Left lung (tissue), 10 donors: Measurements from ENCODE around the gene PLCH1. TPM values are rescaled to one million over a fixed set of nuclear protein-coding genes. Genes with fewer than 3 reads are reported as not detected.

ENCODE experiments used
- ATAC-seq: fragments of 200-7000 bp; cut with Tn5 transposase; one replicate; pipeline ENCODE4 v1.9.1; 2020; ENCODE audit warnings: moderate library complexity
- DNase-seq, 4 donors: peaks; one replicate each; pipeline ENCODE4 v3.0.0-alpha.2; 2013 to 2020
- H3K27ac ChIP-seq, 2 donors: fragments of 200-600 bp; sonication (generic) in 1 of 2; one replicate each; pipeline versions ENCODE4 v1.5.0 to v1.8.0; 2020 to 2021
- H3K27me3 ChIP-seq, 2 donors: fragments of 200-600 bp; sonication (generic) in 1 of 2; one replicate each; pipeline versions ENCODE4 v1.5.0 to v1.8.0; 2020 to 2021
- H3K36me3 ChIP-seq, 2 donors: fragments of 200-600 bp; sonication (generic) in 1 of 2; one replicate each; pipeline versions ENCODE4 v1.5.0 to v1.8.0; 2020 to 2021
- H3K4me1 ChIP-seq, 2 donors: fragments of 200-600 bp; one replicate each; pipeline ENCODE4 v1.8.0; 2021
- H3K4me3 ChIP-seq, 2 donors: fragments of 200-600 bp; sonication (generic) in 1 of 2; one replicate each; pipeline versions ENCODE4 v1.5.0 to v1.8.0; 2020 to 2021; ENCODE audit warnings: mild to moderate bottlenecking in 1 of 2
- H3K9me3 ChIP-seq, 2 donors: fragments of 200-600 bp; sonication (generic) in 1 of 2; one replicate each; pipeline versions ENCODE4 v1.5.0 to v1.8.0; 2020 to 2021
- intact Hi-C, 2 donors: fragments of 100-400 bp; cut with DNase I; formaldehyde crosslinking; loops; one replicate each; pipeline versions ENCODE4 v1.11.2 to v1.14.2; 2022
- polyA plus RNA-seq, 6 donors: library from polyadenylated mRNA; unstranded; fragments of 120-200 nt; gene quantifications; one replicate each; pipeline ENCODE4 v1.2.1, GENCODE V29; 2013; ENCODE audit not compliant: insufficient read length in 6 of 6
- total RNA-seq, 2 donors: library from RNA; stranded (reverse); fragmentation: NEBNext Ultra II Directional; extraction: Animal tissue kit (Norgen Biotek cat#: 25700); gene quantifications; one replicate each; pipeline ENCODE4 v1.2.1, GENCODE V29; 2021
- TF ChIP-seq, protein P1 (sequence below), 2 donors: fragments of 200-600 bp; sonication (generic) in 1 of 2; IDR thresholded peaks; one replicate each; pipeline versions ENCODE4 v1.5.0 to v1.8.0; 2021; ENCODE audit warnings: antibody characterized with exemption in 2 of 2
- donor health status: DM: no; HTN: yes; CAD: no.
- donor health status: DM: no; HTN: no; CAD: no.

PLCH1 gene
- total and polyA plus RNA-seq, 8 donors, result 8.5 to 33.8 (median 23.7) TPM

DNA sequence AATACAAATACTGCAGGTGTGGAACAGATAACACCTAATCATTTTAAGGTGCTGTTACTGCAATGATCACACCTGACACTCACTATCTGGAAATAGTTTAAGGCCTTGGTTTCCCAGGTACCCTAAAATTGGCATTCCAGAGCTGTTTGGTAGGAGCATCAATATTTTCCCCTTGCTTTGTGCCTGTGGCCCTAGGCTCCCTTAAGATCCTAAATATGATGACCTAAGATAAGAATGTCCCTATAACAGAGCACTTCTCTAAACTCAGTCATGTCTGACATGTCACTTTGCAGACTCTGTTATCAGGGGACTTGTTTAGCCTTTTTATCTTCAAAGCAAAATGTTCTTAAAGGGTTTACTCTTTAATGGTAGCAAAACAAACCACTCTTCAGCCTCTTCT is 335.5 kb downstream of the PLCH1 start:
- Histone ChIP-seq H3K4me3 (no peak overlapping the region), H3K27me3 (no peaks in the 10 kb centered on the region), H3K4me1 (no peaks in the 10 kb centered on the region), H3K36me3 (no peaks in the 10 kb centered on the region), H3K9me3 (no peaks in the 10 kb centered on the region), H3K27ac (no peak overlapping the region)
- no peak for ATAC-seq
- TF ChIP-seq, protein P1, sequence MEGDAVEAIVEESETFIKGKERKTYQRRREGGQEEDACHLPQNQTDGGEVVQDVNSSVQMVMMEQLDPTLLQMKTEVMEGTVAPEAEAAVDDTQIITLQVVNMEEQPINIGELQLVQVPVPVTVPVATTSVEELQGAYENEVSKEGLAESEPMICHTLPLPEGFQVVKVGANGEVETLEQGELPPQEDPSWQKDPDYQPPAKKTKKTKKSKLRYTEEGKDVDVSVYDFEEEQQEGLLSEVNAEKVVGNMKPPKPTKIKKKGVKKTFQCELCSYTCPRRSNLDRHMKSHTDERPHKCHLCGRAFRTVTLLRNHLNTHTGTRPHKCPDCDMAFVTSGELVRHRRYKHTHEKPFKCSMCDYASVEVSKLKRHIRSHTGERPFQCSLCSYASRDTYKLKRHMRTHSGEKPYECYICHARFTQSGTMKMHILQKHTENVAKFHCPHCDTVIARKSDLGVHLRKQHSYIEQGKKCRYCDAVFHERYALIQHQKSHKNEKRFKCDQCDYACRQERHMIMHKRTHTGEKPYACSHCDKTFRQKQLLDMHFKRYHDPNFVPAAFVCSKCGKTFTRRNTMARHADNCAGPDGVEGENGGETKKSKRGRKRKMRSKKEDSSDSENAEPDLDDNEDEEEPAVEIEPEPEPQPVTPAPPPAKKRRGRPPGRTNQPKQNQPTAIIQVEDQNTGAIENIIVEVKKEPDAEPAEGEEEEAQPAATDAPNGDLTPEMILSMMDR (IDR thresholded peaks at IDR 0.05), result no peak
- no peak for DNase-seq
- intact Hi-C loops, result no loop called here

DNA sequence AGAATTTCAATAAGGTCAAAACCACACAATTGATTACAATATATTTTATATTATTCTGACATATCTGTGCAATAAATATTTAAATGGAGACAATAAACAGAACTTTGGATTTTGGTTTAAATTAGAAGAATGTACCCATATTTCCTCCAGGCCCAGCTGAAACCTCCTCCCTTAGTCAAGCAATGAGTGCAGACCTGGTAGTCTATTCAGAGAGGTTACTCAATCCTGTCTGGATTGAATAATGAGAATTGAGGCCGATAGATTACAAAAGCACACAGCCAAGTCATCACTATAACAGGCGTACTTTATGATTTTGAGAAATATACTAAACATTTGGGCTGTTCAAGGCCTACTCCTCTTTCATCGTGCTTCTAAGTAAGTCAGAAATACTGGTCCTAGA is 336.9 kb downstream of the PLCH1 start:
- TF ChIP-seq, protein P1 (IDR thresholded peaks at IDR 0.05), result no peak
- H3K9me3 ChIP-seq, result no peaks in the 10 kb centered on the region
- H3K4me3 ChIP-seq, result no peak overlapping the region
- intact Hi-C loops, result no loop called here
- H3K4me1 ChIP-seq, result no peaks in the 10 kb centered on the region
- DNase-seq (no peak), ATAC-seq (no peak)
- H3K36me3 ChIP-seq, result no peaks in the 10 kb centered on the region
- H3K27ac ChIP-seq, result no peak overlapping the region
- no peaks in the 10 kb centered on the region for H3K27me3 ChIP-seq

DNA sequence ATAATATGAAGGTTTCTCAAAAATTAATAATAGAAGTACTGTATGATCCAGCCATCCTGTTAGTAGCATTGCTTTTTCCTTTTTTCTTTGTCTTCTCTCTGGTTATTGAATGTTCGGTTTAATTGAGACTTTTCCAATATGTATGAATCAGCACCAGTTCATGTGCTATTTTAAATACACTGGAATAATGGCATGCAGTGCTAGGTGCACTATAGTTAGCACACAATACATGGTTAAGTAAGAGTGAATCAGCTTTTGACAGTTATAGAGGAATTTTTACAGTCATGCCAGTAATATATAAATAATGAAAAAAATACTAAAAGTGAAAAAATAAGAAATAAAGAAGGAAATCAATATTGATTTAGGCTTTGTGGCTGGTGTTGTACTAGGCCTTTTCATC is 337.5 kb downstream of the PLCH1 start:
- Histone ChIP-seq H3K9me3 (no peaks in the 10 kb centered on the region), H3K4me3 (no peak overlapping the region), H3K36me3 (no peaks in the 10 kb centered on the region), H3K27ac (no peak overlapping the region), H3K27me3 (no peaks in the 10 kb centered on the region), H3K4me1 (no peaks in the 10 kb centered on the region)
- intact Hi-C loops, result no loop called here
- no peak for DNase-seq
- TF ChIP-seq, protein P1 (IDR thresholded peaks at IDR 0.05), result no peak
- ATAC-seq, result no peak

DNA sequence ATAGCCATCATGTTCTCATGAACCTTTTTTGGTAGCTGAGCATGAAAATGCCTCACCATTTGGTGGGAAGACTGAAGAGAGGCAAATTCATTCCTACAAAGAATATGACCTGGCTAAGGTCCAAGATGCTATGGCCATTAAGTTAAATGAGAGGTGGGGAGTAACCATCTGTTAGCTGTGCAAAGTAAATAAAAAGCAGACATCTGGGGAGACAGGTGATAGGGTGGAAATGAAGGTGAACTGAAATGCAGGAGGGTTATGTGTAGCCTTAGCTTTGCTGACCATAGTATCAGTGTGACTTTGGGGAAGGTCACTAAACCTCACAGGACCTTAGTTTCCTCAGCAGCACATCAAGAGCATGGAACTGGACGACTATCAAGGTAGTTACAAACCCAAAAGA is 340.4 kb downstream of the PLCH1 start:
- no peak overlapping the region for H3K4me3 ChIP-seq
- intact Hi-C loops, result no loop called here

DNA sequence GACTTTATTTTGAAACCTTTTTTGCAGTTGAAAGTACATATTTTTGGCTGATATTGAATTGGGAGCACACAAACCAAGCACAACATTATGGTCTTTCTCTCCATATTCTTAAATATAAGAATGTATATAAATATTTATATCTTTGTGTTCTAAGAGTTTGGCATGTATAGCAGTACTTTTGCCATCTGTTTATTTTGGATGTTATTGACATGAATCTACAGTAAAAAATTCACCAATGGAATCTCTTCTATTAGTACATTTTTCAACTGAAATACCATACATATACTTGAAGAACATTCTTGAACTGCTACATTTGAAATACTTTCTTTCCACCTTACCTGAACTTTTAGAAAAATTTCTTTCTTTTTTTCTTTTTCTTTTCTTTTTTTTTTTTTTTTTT is 342.2 kb downstream of the PLCH1 start:
- intact Hi-C loops, result no loop called here
- no peak for ATAC-seq
- H3K9me3 ChIP-seq, result no peaks in the 10 kb centered on the region

More for the DNA sequence above, 340.4 kb downstream of the PLCH1 start:
- DNase-seq (no peak), ATAC-seq (no peak)
- Histone ChIP-seq H3K27me3 (no peaks in the 10 kb centered on the region), H3K4me1 (no peaks in the 10 kb centered on the region), H3K27ac (no peak overlapping the region), H3K36me3 (no peaks in the 10 kb centered on the region), H3K9me3 (no peaks in the 10 kb centered on the region)
- TF ChIP-seq, protein P1 (IDR thresholded peaks at IDR 0.05), result no peak

More for the DNA sequence above, 342.2 kb downstream of the PLCH1 start:
- H3K27me3 ChIP-seq, result no peaks in the 10 kb centered on the region
- DNase-seq, result no peak
- no peaks in the 10 kb centered on the region for H3K36me3 ChIP-seq
- TF ChIP-seq, protein P1 (IDR thresholded peaks at IDR 0.05), result no peak
- H3K4me3 ChIP-seq, result no peak overlapping the region
- H3K27ac ChIP-seq, result no peak overlapping the region
- H3K4me1 ChIP-seq, result no peaks in the 10 kb centered on the region
